PC-3 (cell line): ENCODE data around the gene CDK5.

Source experiments
- EZH2 ChIP-seq: fragments of 300-600 bp; sonication (generic); IDR thresholded peaks from one replicate; pipeline ENCODE4 v1.6.1; 2017; ENCODE audit warnings: antibody characterized with exemption, mild to moderate bottlenecking, low read length; ENCODE audit not compliant: unreplicated experiment
- EZH2phosphoT487 ChIP-seq: fragments of 300-600 bp; sonication (generic); IDR thresholded peaks from 2 replicates; pipeline ENCODE4 v1.6.1; 2018; ENCODE audit warnings: mild to moderate bottlenecking, antibody characterized with exemption, low read length, borderline replicate concordance
- TF ChIP-seq, protein P1 (sequence below): fragments of 300-600 bp; sonication (generic); conservative IDR thresholded peaks from 2 replicates; pipeline ENCODE4 v1.5.1; 2017; ENCODE audit warnings: antibody characterized with exemption, low read depth, mild to moderate bottlenecking, low read length

DNA sequence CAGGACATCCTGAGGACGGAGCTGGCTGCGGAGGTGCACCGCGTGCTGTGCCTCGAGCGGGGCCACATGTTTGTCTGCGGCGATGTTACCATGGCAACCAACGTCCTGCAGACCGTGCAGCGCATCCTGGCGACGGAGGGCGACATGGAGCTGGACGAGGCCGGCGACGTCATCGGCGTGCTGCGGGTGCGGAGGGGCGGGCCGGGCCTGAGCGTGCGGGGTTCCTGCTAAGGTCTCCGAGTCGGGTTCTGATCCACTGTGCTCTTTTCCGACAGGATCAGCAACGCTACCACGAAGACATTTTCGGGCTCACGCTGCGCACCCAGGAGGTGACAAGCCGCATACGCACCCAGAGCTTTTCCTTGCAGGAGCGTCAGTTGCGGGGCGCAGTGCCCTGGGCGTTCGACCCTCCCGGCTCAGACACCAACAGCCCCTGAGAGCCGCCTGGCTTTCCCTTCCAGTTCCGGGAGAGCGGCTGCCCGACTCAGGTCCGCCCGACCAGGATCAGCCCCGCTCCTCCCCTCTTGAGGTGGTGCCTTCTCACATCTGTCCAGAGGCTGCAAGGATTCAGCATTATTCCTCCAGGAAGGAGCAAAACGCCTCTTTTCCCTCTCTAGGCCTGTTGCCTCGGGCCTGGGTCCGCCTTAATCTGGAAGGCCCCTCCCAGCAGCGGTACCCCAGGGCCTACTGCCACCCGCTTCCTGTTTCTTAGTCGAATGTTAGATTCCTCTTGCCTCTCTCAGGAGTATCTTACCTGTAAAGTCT, 43.8 kb downstream of the CDK5 start:
- TF ChIP-seq EZH2phosphoT487 (no peak), EZH2 (no peak)
- TF ChIP-seq, protein P1, sequence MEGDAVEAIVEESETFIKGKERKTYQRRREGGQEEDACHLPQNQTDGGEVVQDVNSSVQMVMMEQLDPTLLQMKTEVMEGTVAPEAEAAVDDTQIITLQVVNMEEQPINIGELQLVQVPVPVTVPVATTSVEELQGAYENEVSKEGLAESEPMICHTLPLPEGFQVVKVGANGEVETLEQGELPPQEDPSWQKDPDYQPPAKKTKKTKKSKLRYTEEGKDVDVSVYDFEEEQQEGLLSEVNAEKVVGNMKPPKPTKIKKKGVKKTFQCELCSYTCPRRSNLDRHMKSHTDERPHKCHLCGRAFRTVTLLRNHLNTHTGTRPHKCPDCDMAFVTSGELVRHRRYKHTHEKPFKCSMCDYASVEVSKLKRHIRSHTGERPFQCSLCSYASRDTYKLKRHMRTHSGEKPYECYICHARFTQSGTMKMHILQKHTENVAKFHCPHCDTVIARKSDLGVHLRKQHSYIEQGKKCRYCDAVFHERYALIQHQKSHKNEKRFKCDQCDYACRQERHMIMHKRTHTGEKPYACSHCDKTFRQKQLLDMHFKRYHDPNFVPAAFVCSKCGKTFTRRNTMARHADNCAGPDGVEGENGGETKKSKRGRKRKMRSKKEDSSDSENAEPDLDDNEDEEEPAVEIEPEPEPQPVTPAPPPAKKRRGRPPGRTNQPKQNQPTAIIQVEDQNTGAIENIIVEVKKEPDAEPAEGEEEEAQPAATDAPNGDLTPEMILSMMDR = 0 out of 2 replicates have a peak, but pooled peaks have one; percentile 21
